ENCODE results near the gene ABLIM3.

ABLIM3 gene

DNA sequence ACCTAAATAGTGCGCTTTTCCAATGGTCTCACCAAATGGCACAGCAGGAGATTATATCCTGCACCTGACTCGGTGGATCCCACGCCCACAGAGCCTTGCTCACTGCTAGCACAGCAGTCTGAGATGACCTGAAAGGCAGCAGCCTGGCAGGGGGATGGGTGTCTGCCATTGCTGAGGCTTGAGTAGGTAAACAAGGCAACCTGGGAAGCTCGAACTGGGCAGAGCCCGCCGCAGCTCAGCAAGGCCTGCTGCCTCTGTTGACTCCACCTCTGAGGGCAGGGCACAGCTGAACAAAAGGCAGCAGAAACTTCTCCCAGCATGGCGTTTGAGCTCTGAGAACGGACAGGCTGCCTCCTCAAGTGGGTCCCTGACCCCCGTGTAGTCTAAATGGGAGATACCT, 18.1 kb upstream of the ABLIM3 start:
- no peak overlapping the region for H3K4me3 ChIP-seq (ENCODE audit: low read depth, low read length)
- DNase-seq (ENCODE audit: low read depth, low spot score) = no peak
- in situ Hi-C loops (cut with HindIII; ENCODE audit: low sequenced_read_pairs) = no loop called here
- no peak for TF ChIP-seq CTCF (IDR thresholded peaks at IDR 0.05; ENCODE audit: low read depth, low read length)

GRCh38 chr5:149125386-149125891, 15.9 kb upstream of the ABLIM3 start:
- peak; percentile 51 for TF ChIP-seq CTCF (IDR thresholded peaks at IDR 0.05; ENCODE audit: low read depth, low read length)
- DNase-seq (ENCODE audit: low read depth, low spot score) = no peak
- H3K4me3 ChIP-seq (ENCODE audit: low read depth, low read length) = no peak overlapping the region
- in situ Hi-C loops (cut with HindIII; ENCODE audit: low sequenced_read_pairs) = no loop called here

GRCh38 chr5:149126906-149127305, 14.4 kb upstream of the ABLIM3 start:
- no peak overlapping the region for H3K4me3 ChIP-seq (ENCODE audit: low read depth, low read length)
- DNase-seq (ENCODE audit: low read depth, low spot score) = no peak
- no peak for TF ChIP-seq CTCF (IDR thresholded peaks at IDR 0.05; ENCODE audit: low read depth, low read length)
- in situ Hi-C loops (cut with HindIII; ENCODE audit: low sequenced_read_pairs) = no loop called here

- in situ Hi-C loops (cut with HindIII; ENCODE audit: low sequenced_read_pairs) = no loop called here
- DNase-seq (ENCODE audit: low read depth, low spot score) = no peak
- H3K4me3 ChIP-seq (ENCODE audit: low read depth, low read length) = no peak overlapping the region
- TF ChIP-seq CTCF (IDR thresholded peaks at IDR 0.05; ENCODE audit: low read depth, low read length) = no peak
Measured at GRCh38 chr5:149127394-149127955, 13.8 kb upstream of the ABLIM3 start.

DNA sequence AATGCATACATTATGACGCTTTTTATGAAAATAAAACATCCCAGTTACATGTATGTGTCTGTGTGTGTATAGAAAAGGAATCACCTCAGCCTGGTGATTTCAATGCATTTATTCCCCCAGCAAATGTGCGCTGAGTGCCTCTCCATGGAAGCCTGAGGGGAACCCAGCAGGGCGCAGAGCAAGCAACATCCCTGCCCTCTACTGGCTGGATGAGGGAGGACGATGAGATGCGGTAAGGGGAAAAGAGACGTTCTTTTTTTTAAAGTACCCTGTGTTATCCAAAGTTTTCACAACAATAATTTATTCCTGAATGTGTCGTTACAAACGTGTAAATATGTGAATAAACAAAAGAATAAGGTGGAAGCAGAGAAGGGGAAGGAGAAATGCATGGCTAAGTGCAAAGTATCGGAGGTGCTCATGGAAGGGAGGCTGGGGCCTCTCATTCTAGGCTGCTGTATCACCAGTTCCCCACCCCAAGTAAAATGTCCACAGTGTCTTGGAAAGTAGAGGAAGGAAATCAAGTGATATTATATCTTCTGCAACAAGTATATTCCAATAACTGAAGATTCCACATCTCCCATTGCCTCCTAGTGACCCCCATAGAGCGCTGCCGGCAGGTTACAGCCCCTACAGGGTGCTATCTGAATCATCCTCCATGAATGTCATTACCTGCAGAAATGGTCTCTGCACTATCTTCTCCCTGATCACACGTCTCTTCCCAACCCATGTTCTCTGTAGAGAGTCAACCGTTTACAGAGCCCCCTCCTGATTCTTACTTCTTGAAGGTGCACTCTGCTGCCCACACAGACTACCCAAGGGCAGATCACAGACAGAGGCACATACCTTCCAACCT, 13.0 kb upstream of the ABLIM3 start:
- TF ChIP-seq CTCF (IDR thresholded peaks at IDR 0.05; ENCODE audit: low read depth, low read length) = peak; percentile 91
- in situ Hi-C loops (cut with HindIII; ENCODE audit: low sequenced_read_pairs) = no loop called here
- no peak overlapping the region for H3K4me3 ChIP-seq (ENCODE audit: low read depth, low read length)
- no peak for DNase-seq (ENCODE audit: low read depth, low spot score)

DNA sequence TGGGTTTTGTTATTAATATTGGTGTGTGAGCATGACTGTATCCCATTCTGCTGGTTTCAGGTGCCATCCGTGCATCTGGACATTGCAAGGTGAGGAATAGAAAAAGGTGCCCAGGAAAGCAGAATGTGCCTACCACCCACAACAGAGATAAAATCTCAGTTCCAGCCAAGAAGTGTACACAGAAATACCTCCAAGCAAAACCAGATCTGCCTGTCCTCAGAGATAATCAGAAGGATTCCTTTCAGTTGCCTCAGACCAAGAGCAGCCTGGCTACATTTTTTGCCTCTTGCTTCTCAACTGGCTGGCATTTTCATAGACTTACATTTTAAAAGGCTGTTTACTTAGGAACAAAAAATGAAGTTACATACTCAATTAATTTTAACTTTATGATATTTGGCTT, 12.1 kb upstream of the ABLIM3 start:
- TF ChIP-seq CTCF (IDR thresholded peaks at IDR 0.05; ENCODE audit: low read depth, low read length) = no peak
- no peak for DNase-seq (ENCODE audit: low read depth, low spot score)
- H3K4me3 ChIP-seq (ENCODE audit: low read depth, low read length) = no peak overlapping the region
- in situ Hi-C loops (cut with HindIII; ENCODE audit: low sequenced_read_pairs) = no loop called here

Data from astrocyte of the spinal cord (primary cell).